IMR-90 (cell line): ENCODE measurements around the gene DCN. TPM values are rescaled to one million over a fixed set of nuclear protein-coding genes. Genes with fewer than 3 reads are reported as not detected.

Source experiments
- ATAC-seq: fragments of 200-7000 bp; cut with Tn5 transposase; 2 replicates; pipeline ENCODE4 v1.9.1; 2020; ENCODE audit warnings: low read depth, mild to moderate bottlenecking, moderate library complexity
- BruUV-seq: library from RNA; stranded (reverse); fragments of 400-500 nt; replicated peaks from 2 replicates; lab custom pipeline; 2021; lab: Mats Ljungman, UMichigan
- CTCF ChIA-PET: fragments of 300-600 bp; formaldehyde crosslinking; extraction: SDS; loops from one replicate; lab custom pipeline; 2021; ENCODE audit warnings: antibody characterized with exemption; lab: Yijun Ruan, JAX
- POLR2A ChIA-PET: fragments of 300-600 bp; sonication (Branson Sonifier 250); formaldehyde crosslinking; loops from one replicate; lab custom pipeline; 2022; ENCODE audit warnings: antibody characterized with exemption; ENCODE audit not compliant: unreplicated experiment; lab: Charles Lee
- DNase-seq: peaks from one replicate; pipeline ENCODE4 v3.0.0; 2013
- H2AFZ ChIP-seq: replicated peaks from 2 replicates; pipeline ENCODE3; 2013; ENCODE audit warnings: low read length, mild to moderate bottlenecking; ENCODE audit not compliant: poor library complexity
- H2AK5ac ChIP-seq: 2 replicates; pipeline ENCODE4 v1.6.1; 2013; ENCODE audit warnings: low read depth, low read length, inconsistent platforms
- H2AK9ac ChIP-seq: replicated peaks from 2 replicates; pipeline ENCODE3; 2013; ENCODE audit warnings: mild to moderate bottlenecking, low read depth, low read length, moderate library complexity; ENCODE audit not compliant: poor library complexity
- H2BK120ac ChIP-seq: 2 replicates; pipeline ENCODE4 v1.6.1; 2013; ENCODE audit warnings: low read depth, low read length, inconsistent platforms
- H2BK15ac ChIP-seq: 3 replicates; pipeline ENCODE4 v1.6.1; 2013; ENCODE audit warnings: low read depth, low read length, inconsistent platforms
- H2BK20ac ChIP-seq: 2 replicates; pipeline ENCODE4 v1.6.1; 2013; ENCODE audit warnings: low read depth, mild to moderate bottlenecking, inconsistent platforms, low read length, moderate library complexity
- H2BK5ac ChIP-seq: 2 replicates; pipeline ENCODE4 v1.6.1; 2013; ENCODE audit warnings: mild to moderate bottlenecking, low read depth, low read length, inconsistent platforms; ENCODE audit not compliant: poor library complexity, severe bottlenecking
- H3K14ac ChIP-seq: replicated peaks from 2 replicates; pipeline ENCODE4 v1.6.1; 2013; ENCODE audit warnings: low read depth, low read length, inconsistent platforms
- H3K18ac ChIP-seq: 2 replicates; pipeline ENCODE4 v1.6.1; 2013; ENCODE audit warnings: low read depth, low read length, control low read depth
- H3K23ac ChIP-seq: 2 replicates; pipeline ENCODE4 v1.6.1; 2013; ENCODE audit warnings: low read depth, low read length, inconsistent platforms
- H3K27ac ChIP-seq: 2 replicates; pipeline ENCODE4 v1.5.1; 2013; ENCODE audit warnings: mild to moderate bottlenecking, control low read depth, low read length; ENCODE audit not compliant: insufficient read depth
- H3K27me3 ChIP-seq: 2 replicates; pipeline ENCODE4 v1.6.1; 2013; ENCODE audit warnings: low read length; ENCODE audit not compliant: control insufficient read depth, insufficient read depth
- H3K36me3 ChIP-seq: 2 replicates; pipeline ENCODE4 v1.6.1; 2013; ENCODE audit warnings: low read length, mixed read lengths; ENCODE audit not compliant: control insufficient read depth, insufficient read depth
- H3K4ac ChIP-seq: 2 replicates; pipeline ENCODE4 v1.6.1; 2013; ENCODE audit warnings: low read depth, low read length, inconsistent platforms
- H3K4me1 ChIP-seq: 2 replicates; pipeline ENCODE4 v1.6.1; 2013; ENCODE audit warnings: low read length, mixed read lengths; ENCODE audit not compliant: control insufficient read depth, insufficient read depth
- H3K4me2 ChIP-seq: 2 replicates; pipeline ENCODE4 v1.6.1; 2013; ENCODE audit warnings: low read depth, mild to moderate bottlenecking, control low read depth, low read length, moderate library complexity
- H3K4me3 ChIP-seq: 2 replicates; pipeline ENCODE4 v1.5.1; 2013; ENCODE audit warnings: low read depth, mild to moderate bottlenecking, control low read depth, low read length, moderate library complexity; ENCODE audit not compliant: insufficient read depth
- H3K56ac ChIP-seq: 2 replicates; pipeline ENCODE4 v1.6.1; 2013; ENCODE audit warnings: low read length, inconsistent platforms; ENCODE audit not compliant: insufficient read depth; ENCODE audit errors: extremely low read depth
- H3K79me1 ChIP-seq, 2 experiments: 2 replicates each; pipeline ENCODE4 v1.6.1; 2013; ENCODE audit warnings: low read length in 2 of 2, inconsistent platforms in 1 of 2, low read depth in 1 of 2
- H3K9ac ChIP-seq: 2 replicates; pipeline ENCODE4 v1.6.1; 2013; ENCODE audit warnings: low read depth, low read length, control low read depth
- H3K9me1 ChIP-seq: 2 replicates; pipeline ENCODE4 v1.6.1; 2013; ENCODE audit warnings: low read length, inconsistent platforms; ENCODE audit not compliant: insufficient read depth
- H3K9me3 ChIP-seq: 2 replicates; pipeline ENCODE4 v1.6.1; 2013; ENCODE audit warnings: low read length; ENCODE audit not compliant: control insufficient read depth, insufficient read depth
- H4K20me1 ChIP-seq: 2 replicates; pipeline ENCODE4 v1.6.1; 2013; ENCODE audit warnings: low read length, inconsistent platforms; ENCODE audit not compliant: insufficient read depth
- H4K5ac ChIP-seq: 2 replicates; pipeline ENCODE4 v1.6.1; 2013; ENCODE audit warnings: mild to moderate bottlenecking, low read depth, low read length, control low read depth
- H4K8ac ChIP-seq, 2 experiments: 2 replicates each; pipeline ENCODE4 v1.6.1; 2013; ENCODE audit warnings: low read depth in 2 of 2, low read length in 2 of 2, control low read depth in 1 of 2, inconsistent platforms in 1 of 2
- H4K91ac ChIP-seq: 2 replicates; pipeline ENCODE4 v1.6.1; 2013; ENCODE audit warnings: low read depth, low read length, inconsistent platforms; ENCODE audit not compliant: insufficient read depth
- BHLHE40 ChIP-seq: fragments of 150-350 bp; IDR thresholded peaks from 2 replicates; pipeline ENCODE4 v1.6.1; 2016; ENCODE audit warnings: mild to moderate bottlenecking, low read depth, low read length
- CEBPB ChIP-seq: IDR thresholded peaks from 2 replicates; pipeline ENCODE4 v1.6.1; 2012; ENCODE audit warnings: low read depth, low read length, improper control_type of control experiment
- CHD1 ChIP-seq: IDR thresholded peaks from 2 replicates; pipeline ENCODE4 v1.6.1; 2012; ENCODE audit warnings: low read depth, low read length, improper control_type of control experiment
- CTCF ChIP-seq: conservative IDR thresholded peaks from 2 replicates; pipeline ENCODE4 v1.5.1; 2012; ENCODE audit warnings: mild to moderate bottlenecking, low read depth, low read length, improper control_type of control experiment
- FOS ChIP-seq: fragments of 150-350 bp; IDR thresholded peaks from 2 replicates; pipeline ENCODE4 v1.6.1; 2016; ENCODE audit warnings: low read depth, low read length
- MAFK ChIP-seq: IDR thresholded peaks from 2 replicates; pipeline ENCODE4 v1.6.1; 2012; ENCODE audit warnings: low read depth, low read length, improper control_type of control experiment
- MAZ ChIP-seq: IDR thresholded peaks from 2 replicates; pipeline ENCODE4 v1.6.1; 2012; ENCODE audit warnings: low read depth, mild to moderate bottlenecking, low read length, improper control_type of control experiment, moderate library complexity, borderline replicate concordance
- MXI1 ChIP-seq: IDR thresholded peaks from 2 replicates; pipeline ENCODE4 v1.6.1; 2012; ENCODE audit warnings: low read depth, mild to moderate bottlenecking, low read length, moderate library complexity, borderline replicate concordance
- NFE2L2 ChIP-seq: fragments of 150-350 bp; IDR thresholded peaks from 2 replicates; pipeline ENCODE4 v1.6.1; 2016; ENCODE audit warnings: low read depth, mild to moderate bottlenecking, low read length
- POLR2A ChIP-seq: IDR thresholded peaks from 2 replicates; pipeline ENCODE4 v1.6.1; 2012; ENCODE audit warnings: mild to moderate bottlenecking, low read depth, low read length
- RAD21 ChIP-seq: IDR thresholded peaks from 2 replicates; pipeline ENCODE4 v1.6.1; 2012; ENCODE audit warnings: low read length, improper control_type of control experiment
- RCOR1 ChIP-seq: IDR thresholded peaks from 2 replicates; pipeline ENCODE4 v1.6.1; 2012; ENCODE audit warnings: mild to moderate bottlenecking, low read length, improper control_type of control experiment; ENCODE audit not compliant: insufficient replicate concordance
- RFX5 ChIP-seq: IDR thresholded peaks from 2 replicates; pipeline ENCODE4 v1.8.0; 2012; ENCODE audit warnings: low read depth, mild to moderate bottlenecking, low read length, moderate library complexity
- SMC3 ChIP-seq: fragments of 150-350 bp; IDR thresholded peaks from 2 replicates; pipeline ENCODE4 v1.6.1; 2016; ENCODE audit warnings: low read depth, mild to moderate bottlenecking, antibody characterized with exemption, low read length, moderate library complexity
- USF2 ChIP-seq: fragments of 150-350 bp; IDR thresholded peaks from 2 replicates; pipeline ENCODE4 v1.6.1; 2017; ENCODE audit warnings: mild to moderate bottlenecking, antibody characterized with exemption, low read length, low read depth
- WGBS, 2 experiments: methylation state at CpG; one replicate each; pipeline versions ENCODE4 v1.1.5 to v1.1.7; 2013; ENCODE audit warnings: missing lambda C conversion rate in 2 of 2; ENCODE audit not compliant: insufficient read length in 1 of 2; ENCODE audit errors: extremely low coverage in 2 of 2; 5-methylcytosine and 5-hydroxymethylcytosine counted together
- dilution Hi-C: fragments of 300-500 bp; cut with HindIII; formaldehyde crosslinking; loops from one replicate; pipeline ENCODE4 v1.14.3; 2018; ENCODE audit warnings: low sequenced_read_pairs; ENCODE audit not compliant: unreplicated experiment
- in situ Hi-C: fragments of 300-500 bp; cut with MboI; formaldehyde crosslinking; loops from 3 replicates; pipeline ENCODE4 v1.14.3; 2019; ENCODE audit warnings: low sequenced_read_pairs, inconsistent platforms, mixed read lengths
- intact Hi-C: fragments of 100-400 bp; cut with micrococcal nuclease; formaldehyde crosslinking; loops from 2 replicates; pipeline ENCODE4 v1.10.0; 2022
- polyA plus RNA-seq, 3 experiments: library from polyadenylated mRNA; depleted of rRNA; stranded (reverse); fragments of >200 nt; gene quantifications; 2 replicates each; pipeline ENCODE4 v1.2.3, GENCODE V29; 2012; ENCODE audit warnings: low replicate concordance in 1 of 3
- total RNA-seq: library from RNA; depleted of rRNA; stranded (reverse); fragments of >200 nt; gene quantifications from 2 replicates; pipeline ENCODE4 v1.2.3, GENCODE V29; 2012
- TF ChIP-seq, protein P1 (sequence below): fragments of 150-350 bp; IDR thresholded peaks from 2 replicates; pipeline ENCODE4 v1.6.1; 2016; ENCODE audit warnings: low read depth, mild to moderate bottlenecking, low read length, moderate library complexity, borderline replicate concordance

DCN gene
- total and polyA plus RNA-seq, 2 of the 4 experiments (the other 2 are of a cell fraction): 241 to 965 TPM

- Histone ChIP-seq H2BK120ac (peak overlapping the region; percentile 83), H4K8ac (peak overlapping the region; percentile 31 to 59; a peak in 1 of 4 replicates), H2BK15ac (peak overlapping the region; percentile 87; the same call in 2 of the 3 replicates), H3K56ac (no peak overlapping the region), H2AFZ (no peak overlapping the region), H3K9me1 (peaks cover 2% of the 10 kb centered on the region; the same call in 1 of the 2 replicates), H3K36me3 (no peaks in the 10 kb centered on the region), H4K91ac (peak overlapping the region; percentile 82; the same call in 1 of the 2 replicates), H3K27ac (peak overlapping the region; percentile 79; the same call in 1 of the 2 replicates), H3K27me3 (no peaks in the 10 kb centered on the region), H4K5ac (peak overlapping the region; percentile 24; the same call in 1 of the 2 replicates), H2BK20ac (peak overlapping the region; percentile 94), H4K20me1 (no peaks in the 10 kb centered on the region), H3K4me1 (peaks cover 8% of the 10 kb centered on the region; the same call in 1 of the 2 replicates), H3K79me1 (0 out of 4 replicates have a peak, but pooled peaks cover 0 to 3% of the 10 kb centered on the region in 2 experiments), H3K9ac (no peak overlapping the region), H2AK9ac (no peak overlapping the region), H2BK5ac (peak overlapping the region; percentile 54), H3K14ac (peak overlapping the region; percentile 56), H3K4ac (peak overlapping the region; percentile 79), H3K23ac (0 out of 2 replicates have a peak overlapping the region, but pooled peaks have one; percentile 69), H2AK5ac (no peak overlapping the region; the same call in 1 of the 2 replicates), H3K9me3 (no peaks in the 10 kb centered on the region), H3K4me2 (no peak overlapping the region), H3K18ac (peak overlapping the region; percentile 51; the same call in 1 of the 2 replicates), H3K4me3 (no peak overlapping the region)
- in situ Hi-C loops (no loop called here), dilution Hi-C loops (no loop called here), intact Hi-C loops (no loop called here)
- POLR2A ChIA-PET: no interaction called here
- CTCF ChIA-PET: interaction anchor here (0.6 to 1.0 kb wide), 2 partner anchors 9 to 14 kb away, joined by 3 to 7 read pairs; no protein-coding TSS in a partner anchor
- WGBS, 2 experiments: no CpG with 5 or more reads among the region's 1 CpG
- ATAC-seq: no peak
- DNase-seq: no peak
- no TSS peak for BruUV-seq
- TF ChIP-seq RAD21 (no peak), FOS (no peak), MAZ (no peak), USF2 (no peak), MXI1 (no peak), CTCF (no peak), MAFK (no peak), BHLHE40 (no peak), CEBPB (no peak), RFX5 (no peak), POLR2A (no peak), SMC3 (no peak), CHD1 (no peak), RCOR1 (no peak), NFE2L2 (no peak)
- TF ChIP-seq, protein P1, sequence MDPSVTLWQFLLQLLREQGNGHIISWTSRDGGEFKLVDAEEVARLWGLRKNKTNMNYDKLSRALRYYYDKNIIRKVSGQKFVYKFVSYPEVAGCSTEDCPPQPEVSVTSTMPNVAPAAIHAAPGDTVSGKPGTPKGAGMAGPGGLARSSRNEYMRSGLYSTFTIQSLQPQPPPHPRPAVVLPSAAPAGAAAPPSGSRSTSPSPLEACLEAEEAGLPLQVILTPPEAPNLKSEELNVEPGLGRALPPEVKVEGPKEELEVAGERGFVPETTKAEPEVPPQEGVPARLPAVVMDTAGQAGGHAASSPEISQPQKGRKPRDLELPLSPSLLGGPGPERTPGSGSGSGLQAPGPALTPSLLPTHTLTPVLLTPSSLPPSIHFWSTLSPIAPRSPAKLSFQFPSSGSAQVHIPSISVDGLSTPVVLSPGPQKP: no peak
Measured at GRCh38 chr12:91224401-91224800, 41.8 kb upstream of the DCN start.
